IPS-11a (cell line): ENCODE data around the gene ARPC1A.
"Not testable (repeated sequence)": the region's sequence is repeated elsewhere in the genome, so short reads cannot be mapped to it uniquely, and the experiment has no call there.

Experiments
- H3K4me3 ChIP-seq: one replicate; pipeline ENCODE4 v1.5.1; 2013; ENCODE audit warnings: low read depth, low read length, control low read depth

ARPC1A gene

GRCh38 chr7:99386584-99387238 lies 61.0 kb downstream of the ARPC1A start:
- no peak overlapping the region for H3K4me3 ChIP-seq

- H3K4me3 ChIP-seq = not testable (repeated sequence)
Measured at GRCh38 chr7:99387239-99387635, 61.5 kb downstream of the ARPC1A start.

GRCh38 chr7:99387912-99388311 lies 62.2 kb downstream of the ARPC1A start:
- H3K4me3 ChIP-seq = no peak overlapping the region

- H3K4me3 ChIP-seq = no peak overlapping the region
Measured at GRCh38 chr7:99389772-99390171, 64.1 kb downstream of the ARPC1A start.

GRCh38 chr7:99390941-99391602 lies 65.4 kb downstream of the ARPC1A start:
- H3K4me3 ChIP-seq = no peak overlapping the region

DNA sequence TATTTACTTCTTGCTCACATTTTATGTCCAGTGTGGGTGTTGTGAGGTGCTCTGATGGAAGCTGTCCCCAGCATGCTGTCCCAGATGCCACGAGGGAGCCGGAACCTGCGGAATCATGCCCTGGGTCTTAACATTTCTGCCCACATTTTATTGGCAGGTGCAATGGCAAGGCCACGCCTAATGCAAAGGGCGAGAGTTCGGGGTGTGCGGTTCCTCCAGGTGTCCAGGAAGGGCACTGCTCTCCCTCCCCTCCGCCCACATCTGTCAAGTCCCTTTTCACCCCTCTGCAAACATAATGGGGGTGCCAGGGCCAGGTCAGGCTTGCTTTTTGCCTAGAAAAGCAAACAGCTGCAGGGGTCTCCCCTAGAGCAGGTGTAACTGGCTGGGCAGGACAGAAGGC lies 66.3 kb downstream of the ARPC1A start:
- H3K4me3 ChIP-seq = peak overlapping the region; percentile 67

DNA sequence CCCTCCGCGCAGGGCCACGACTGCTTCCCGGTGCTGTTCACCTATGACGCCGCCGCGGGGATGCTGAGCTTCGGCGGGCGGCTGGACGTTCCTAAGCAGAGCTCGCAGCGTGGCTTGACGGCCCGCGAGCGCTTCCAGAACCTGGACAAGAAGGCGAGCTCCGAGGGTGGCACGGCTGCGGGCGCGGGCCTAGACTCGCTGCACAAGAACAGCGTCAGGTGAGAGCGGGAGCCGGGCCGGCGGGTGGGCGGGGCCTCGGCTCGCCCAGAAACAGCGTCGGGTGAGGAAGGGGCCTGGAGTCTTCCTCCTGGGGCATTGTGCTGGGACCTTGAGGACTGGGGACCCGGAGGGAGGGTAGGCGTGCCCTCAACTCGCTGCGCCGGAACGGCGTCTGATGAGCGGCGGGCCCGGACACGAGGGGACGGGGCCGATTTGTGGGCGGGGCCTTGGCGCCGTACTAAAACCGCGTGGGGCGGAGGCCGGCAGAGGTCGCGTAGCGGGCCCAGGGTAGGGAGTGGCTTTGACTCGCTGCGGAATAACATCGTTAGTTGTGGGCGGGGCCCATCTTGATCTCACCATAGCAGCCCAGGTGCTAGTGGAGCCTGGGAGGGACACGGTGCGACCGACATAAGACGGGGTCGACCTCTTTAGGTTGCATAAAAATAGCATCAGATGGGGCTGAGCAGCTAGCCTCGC lies 67.1 kb downstream of the ARPC1A start:
- peak overlapping the region; percentile 67 for H3K4me3 ChIP-seq

- H3K4me3 ChIP-seq = peak overlapping the region; percentile 67
Measured at GRCh38 chr7:99393355-99394187, 67.9 kb downstream of the ARPC1A start.

- no peak overlapping the region for H3K4me3 ChIP-seq
Measured at GRCh38 chr7:99394188-99394502, 68.4 kb downstream of the ARPC1A start.

DNA sequence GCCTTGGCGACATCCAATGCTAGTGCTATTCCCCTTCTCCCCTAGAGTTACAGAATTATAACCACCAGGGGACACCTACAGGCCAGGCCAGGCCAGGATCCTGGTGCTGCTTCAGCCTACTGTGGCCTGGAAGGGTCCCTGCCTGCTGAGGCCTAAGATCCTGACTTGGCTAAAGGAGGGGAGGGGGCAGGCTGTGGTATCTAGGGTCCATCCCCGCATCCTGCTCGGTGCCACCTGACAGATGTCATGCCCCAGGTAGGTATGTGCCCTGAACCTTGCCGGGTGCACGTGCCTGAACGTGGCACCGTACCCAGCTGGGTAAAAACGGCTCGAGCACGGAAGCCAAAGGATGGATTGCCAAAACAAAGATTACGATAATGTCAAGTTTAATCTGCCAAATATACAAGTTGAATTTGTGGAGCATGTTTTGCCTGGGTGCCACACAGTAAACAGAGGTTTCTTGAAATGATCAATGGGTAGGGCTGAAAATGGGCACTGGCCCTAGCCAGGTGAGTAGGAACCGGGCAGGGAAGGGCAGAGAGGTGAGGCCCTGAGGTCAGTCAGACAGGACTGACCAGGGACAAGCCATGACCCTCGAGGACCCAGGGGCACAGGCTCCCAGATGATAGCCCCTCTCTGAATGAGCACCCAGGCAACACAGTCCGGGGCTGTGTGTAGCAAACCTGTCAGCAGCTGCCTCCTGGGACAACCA lies 70.1 kb downstream of the ARPC1A start:
- no peak overlapping the region for H3K4me3 ChIP-seq

- no peak overlapping the region for H3K4me3 ChIP-seq
Measured at GRCh38 chr7:99396418-99397296, 71.0 kb downstream of the ARPC1A start.

DNA sequence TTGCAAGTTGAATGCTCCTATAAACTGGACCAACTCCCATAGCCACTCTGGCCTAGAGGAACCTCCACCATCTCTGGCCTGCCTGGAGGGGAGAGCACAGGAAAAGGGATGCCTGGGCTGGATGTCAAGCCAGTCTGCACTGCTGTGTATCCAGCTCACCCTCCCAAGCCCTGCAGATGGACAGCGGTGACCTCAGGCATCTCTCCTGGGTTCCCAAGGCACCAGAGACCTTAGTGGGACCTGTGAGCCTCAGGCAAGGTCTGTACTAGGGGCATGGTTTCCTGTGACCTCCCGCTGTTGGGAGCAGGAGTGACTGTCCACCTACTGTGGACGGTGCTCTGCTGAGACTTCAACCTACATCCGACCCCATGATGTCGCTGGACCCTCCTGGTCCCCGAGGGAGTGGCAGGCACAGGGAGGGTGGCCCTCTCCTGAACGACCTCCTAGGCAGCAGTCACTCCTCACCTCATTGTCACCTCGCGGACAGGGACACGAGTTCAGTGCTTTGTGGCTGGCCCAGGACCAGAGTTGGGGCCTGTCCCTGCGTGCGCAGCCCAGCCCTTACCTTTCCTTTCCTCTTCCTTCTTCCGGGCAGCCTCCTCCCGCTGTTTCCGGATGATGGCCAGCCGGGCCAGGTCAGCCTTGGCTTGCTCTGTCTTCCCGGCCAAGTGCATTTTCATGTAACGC lies 71.7 kb downstream of the ARPC1A start:
- no peak overlapping the region for H3K4me3 ChIP-seq

DNA sequence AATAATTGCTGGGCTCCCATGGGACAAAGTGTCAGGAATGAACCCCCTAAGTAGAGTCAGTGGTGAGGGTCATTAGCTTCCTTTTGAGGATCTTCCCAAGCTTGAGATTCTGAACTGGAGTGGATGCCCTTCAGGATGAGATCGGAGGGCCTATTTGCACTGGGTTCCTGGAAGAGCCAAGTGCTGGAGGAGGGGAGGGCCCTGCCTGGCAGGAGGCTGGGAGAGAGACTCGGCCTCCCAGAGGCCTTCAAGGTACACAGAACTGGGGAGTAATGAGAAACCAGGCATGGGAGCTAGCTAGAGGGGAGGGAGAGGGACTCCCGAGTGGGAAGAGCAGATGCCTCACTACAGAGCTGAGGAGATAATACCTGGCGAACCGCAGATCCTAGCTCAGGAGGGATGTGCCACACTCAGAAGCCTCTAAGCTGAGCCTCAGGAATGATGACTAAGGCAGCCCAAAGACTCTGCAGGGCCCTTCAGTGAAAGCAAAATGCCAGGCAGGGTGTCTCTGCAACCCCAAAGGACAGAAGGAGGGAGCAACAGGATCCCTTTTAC lies 73.3 kb downstream of the ARPC1A start:
- no peak overlapping the region for H3K4me3 ChIP-seq

DNA sequence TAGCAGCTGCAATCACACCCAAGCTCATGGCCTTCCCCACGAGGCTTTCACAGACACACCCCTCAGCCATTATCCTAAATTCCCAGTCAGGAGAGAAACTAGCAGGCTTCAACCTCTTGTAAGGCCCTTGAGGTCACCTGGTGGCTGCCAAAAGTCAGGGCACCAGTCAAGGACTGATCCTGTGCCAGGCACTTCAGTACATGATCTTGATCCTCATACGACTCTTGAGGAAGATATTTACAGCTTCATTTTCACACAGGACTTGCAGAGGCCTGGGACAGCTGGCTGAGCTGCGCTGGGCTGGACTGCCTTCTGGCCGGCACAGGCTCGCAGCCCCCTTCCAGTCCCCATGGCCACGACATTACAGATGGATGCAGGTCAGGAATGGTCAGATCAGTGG lies 73.9 kb downstream of the ARPC1A start:
- H3K4me3 ChIP-seq = no peak overlapping the region

GRCh38 chr7:99402854-99403253 lies 77.2 kb downstream of the ARPC1A start:
- H3K4me3 ChIP-seq = no peak overlapping the region

- no peak overlapping the region for H3K4me3 ChIP-seq
Measured at GRCh38 chr7:99403764-99404163, 78.1 kb downstream of the ARPC1A start.

DNA sequence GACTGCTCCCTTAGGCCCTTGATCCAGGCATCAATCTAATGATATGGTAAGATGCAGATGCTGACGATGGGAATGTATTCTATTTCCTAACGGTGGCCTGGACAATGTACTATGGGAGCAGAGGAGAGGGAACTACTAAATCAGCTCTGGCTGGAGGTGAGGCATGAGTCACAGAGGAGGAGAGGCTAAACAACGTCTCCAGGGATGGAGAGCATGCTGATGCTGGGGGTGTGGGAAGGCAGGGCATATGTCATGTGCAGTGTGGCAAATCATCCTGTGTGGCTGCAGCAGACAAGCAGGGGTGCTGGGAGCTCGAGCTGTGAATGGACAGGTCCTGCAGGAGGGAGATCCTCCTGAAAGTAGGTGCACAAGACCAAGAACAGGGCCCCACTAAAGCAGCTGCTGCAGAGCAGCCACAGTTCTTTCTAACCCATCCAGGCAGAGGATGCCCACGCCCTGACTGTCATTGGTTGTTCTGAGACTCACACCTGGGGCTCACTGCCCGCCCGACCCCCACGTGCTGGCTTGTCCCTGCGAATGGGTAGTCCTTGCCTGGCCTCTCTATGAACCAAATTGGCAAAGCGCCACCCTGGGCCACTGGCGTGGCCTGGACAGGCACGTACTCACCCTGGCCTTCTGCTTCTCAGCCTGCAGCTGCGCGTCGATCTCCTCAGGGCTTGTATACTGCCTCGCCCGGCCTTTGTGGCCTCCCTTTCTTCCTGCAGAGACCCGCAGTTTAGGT lies 78.7 kb downstream of the ARPC1A start:
- no peak overlapping the region for H3K4me3 ChIP-seq

DNA sequence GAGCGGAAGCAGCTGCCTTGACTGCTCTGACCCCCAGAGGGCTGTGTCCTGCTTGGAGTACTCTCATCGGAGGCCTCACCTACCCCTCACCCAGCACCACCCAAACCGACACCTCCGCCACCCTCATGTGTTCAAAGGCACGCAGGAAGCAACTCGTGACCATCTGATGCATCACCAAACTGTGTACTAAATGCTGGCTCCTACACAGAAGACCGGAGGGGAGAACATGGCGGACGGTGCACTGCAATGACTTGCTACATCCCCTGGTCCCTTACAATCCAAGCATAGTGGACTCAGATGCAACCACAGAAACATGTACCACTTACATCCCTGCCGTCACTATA lies 79.3 kb downstream of the ARPC1A start:
- H3K4me3 ChIP-seq = no peak overlapping the region
